PC-3 (cell line): ENCODE results near the gene MAB21L4. TPM values are rescaled to one million over a fixed set of nuclear protein-coding genes. Genes with fewer than 3 reads are reported as not detected.

Experiments used
- ATAC-seq: fragments of 200-7000 bp; cut with Tn5 transposase; 2 replicates; pipeline ENCODE4 v1.9.1; 2020; ENCODE audit warnings: mild to moderate bottlenecking, moderate library complexity
- BruUV-seq: library from RNA; stranded (reverse); fragments of 400-500 nt; replicated peaks from 2 replicates; lab custom pipeline; 2021; lab: Mats Ljungman, UMichigan
- CTCF ChIA-PET: fragments of 300-600 bp; sonication (Branson Sonifier 250); formaldehyde crosslinking; loops from one replicate; lab custom pipeline; 2022; ENCODE audit warnings: antibody characterized with exemption; lab: Charles Lee
- POLR2A ChIA-PET: fragments of 300-600 bp; sonication (Branson Sonifier 250); formaldehyde crosslinking; loops from one replicate; lab custom pipeline; 2022; ENCODE audit warnings: antibody characterized with exemption; ENCODE audit not compliant: unreplicated experiment; lab: Charles Lee
- DNase-seq: peaks from one replicate; pipeline ENCODE4 v3.0.0-alpha.2; 2015
- H2AFZ ChIP-seq: fragments of 300-600 bp; sonication (generic); 2 replicates; pipeline ENCODE4 v1.6.0; 2016; ENCODE audit warnings: antibody characterized with exemption, low read length
- H3F3A ChIP-seq: fragments of 300-600 bp; sonication (generic); one replicate; pipeline ENCODE4 v1.6.0; 2017; ENCODE audit warnings: antibody characterized with exemption, low read length, control low read depth, mild to moderate bottlenecking; ENCODE audit not compliant: unreplicated experiment
- H3K27ac ChIP-seq: fragments of 300-600 bp; sonication (generic); 2 replicates; pipeline ENCODE4 v1.5.1; 2016; ENCODE audit warnings: mild to moderate bottlenecking, low read length
- H3K27me3 ChIP-seq: fragments of 300-600 bp; sonication (generic); 2 replicates; pipeline ENCODE4 v1.6.1; 2016; ENCODE audit warnings: low read length, mixed read lengths
- H3K36me3 ChIP-seq: fragments of 300-600 bp; sonication (generic); 2 replicates; pipeline ENCODE4 v1.6.1; 2016; ENCODE audit warnings: low read depth, mixed run types, low read length, mixed read lengths
- H3K4me1 ChIP-seq: fragments of 300-600 bp; sonication (generic); 2 replicates; pipeline ENCODE4 v1.5.1; 2016; ENCODE audit warnings: low read length; ENCODE audit not compliant: insufficient read depth
- H3K4me2 ChIP-seq: fragments of 300-600 bp; sonication (generic); 2 replicates; pipeline ENCODE4 v1.6.0; 2016; ENCODE audit warnings: low read length
- H3K4me3 ChIP-seq: fragments of 300-600 bp; sonication (generic); 2 replicates; pipeline ENCODE4 v1.5.1; 2016; ENCODE audit warnings: mild to moderate bottlenecking, low read length, mixed read lengths
- H3K79me2 ChIP-seq: fragments of 300-600 bp; sonication (generic); 2 replicates; pipeline ENCODE4 v1.6.1; 2017; ENCODE audit warnings: low read length, mixed read lengths
- H3K9ac ChIP-seq: fragments of 300-600 bp; sonication (generic); 2 replicates; pipeline ENCODE4 v1.6.0; 2016; ENCODE audit warnings: mild to moderate bottlenecking, low read length
- H3K9me2 ChIP-seq: fragments of 300-600 bp; sonication (generic); replicated peaks from 2 replicates; pipeline ENCODE4 v1.6.1; 2016; ENCODE audit warnings: mixed run types, low read length, mixed read lengths
- H3K9me3 ChIP-seq: fragments of 300-600 bp; sonication (generic); 2 replicates; pipeline ENCODE4 v1.6.1; 2016; ENCODE audit warnings: low read length, mixed read lengths
- H4K20me1 ChIP-seq: fragments of 300-600 bp; sonication (generic); 2 replicates; pipeline ENCODE4 v1.6.1; 2016; ENCODE audit warnings: low read length, mixed read lengths
- CTCF ChIP-seq: fragments of 300-600 bp; sonication (generic); conservative IDR thresholded peaks from 2 replicates; pipeline ENCODE4 v1.5.1; 2017; ENCODE audit warnings: antibody characterized with exemption, low read depth, mild to moderate bottlenecking, low read length
- EZH2 ChIP-seq: fragments of 300-600 bp; sonication (generic); IDR thresholded peaks from one replicate; pipeline ENCODE4 v1.6.1; 2017; ENCODE audit warnings: antibody characterized with exemption, mild to moderate bottlenecking, low read length; ENCODE audit not compliant: unreplicated experiment
- EZH2phosphoT487 ChIP-seq: fragments of 300-600 bp; sonication (generic); IDR thresholded peaks from 2 replicates; pipeline ENCODE4 v1.6.1; 2018; ENCODE audit warnings: mild to moderate bottlenecking, antibody characterized with exemption, low read length, borderline replicate concordance
- intact Hi-C: fragments of 100-400 bp; cut with micrococcal nuclease; formaldehyde crosslinking; loops from 2 replicates; pipeline ENCODE4 v1.9.0; 2023
- total RNA-seq: library from RNA; depleted of rRNA; stranded (reverse); fragments of >200 nt; gene quantifications from 2 replicates; pipeline ENCODE4 v1.2.3, GENCODE V29; 2014

Gene MAB21L4
- total RNA-seq, 1 experiment from 2014 or later, result 1.0 TPM

GRCh38 chr2:240869956-240870875, 25.7 kb downstream of the MAB21L4 start:
- Histone ChIP-seq H3K27me3 (peaks cover 8% of the 10 kb centered on the region), H2AFZ (no peak overlapping the region), H3K4me1 (no peaks in the 10 kb centered on the region), H3K9ac (no peak overlapping the region), H3K9me3 (no peaks in the 10 kb centered on the region), H3K4me3 (no peak overlapping the region), H4K20me1 (no peaks in the 10 kb centered on the region), H3K79me2 (no peaks in the 10 kb centered on the region), H3K4me2 (no peak overlapping the region), H3K9me2 (no peaks in the 10 kb centered on the region), H3K27ac (no peak overlapping the region), H3F3A (no peaks in the 10 kb centered on the region), H3K36me3 (no peaks in the 10 kb centered on the region)
- BruUV-seq, result no TSS peak
- DNase-seq, result no peak
- intact Hi-C loops, result no loop called here
- ATAC-seq, result no peak
- POLR2A ChIA-PET, result no interaction called here
- CTCF ChIA-PET, result no interaction called here
- no peak for TF ChIP-seq EZH2
- no peak for TF ChIP-seq CTCF
- TF ChIP-seq EZH2phosphoT487, result no peak

GRCh38 chr2:240869109-240869955, 26.6 kb downstream of the MAB21L4 start:
- no peaks in the 10 kb centered on the region for H4K20me1 ChIP-seq
- intact Hi-C loops, result no loop called here
- H2AFZ ChIP-seq, result no peak overlapping the region
- H3K9me2 ChIP-seq, result no peaks in the 10 kb centered on the region
- ChIA-PET POLR2A (no interaction called here), CTCF (interaction anchor here (0.5 kb wide), 1 partner anchor 12 kb away, joined by 3 read pairs; no protein-coding TSS in a partner anchor)
- no peaks in the 10 kb centered on the region for H3K9me3 ChIP-seq
- BruUV-seq, result no TSS peak
- H3K79me2 ChIP-seq, result no peaks in the 10 kb centered on the region
- ATAC-seq (no peak), DNase-seq (no peak)
- H3K4me2 ChIP-seq, result no peak overlapping the region
- no peak overlapping the region for H3K4me3 ChIP-seq
- H3K27me3 ChIP-seq, result peaks cover 8% of the 10 kb centered on the region
- H3F3A ChIP-seq, result no peaks in the 10 kb centered on the region
- H3K4me1 ChIP-seq, result no peaks in the 10 kb centered on the region
- H3K9ac ChIP-seq, result no peak overlapping the region
- H3K27ac ChIP-seq, result no peak overlapping the region
- no peak for TF ChIP-seq EZH2phosphoT487
- TF ChIP-seq EZH2, result no peak
- TF ChIP-seq CTCF, result no peak
- no peaks in the 10 kb centered on the region for H3K36me3 ChIP-seq
